DND-41 (cell line): ENCODE data around the gene ABCG1.
A peak's percentile ranks its signal among the peaks of the same experiment; 100 is the strongest.

ENCODE experiments used
- ATAC-seq: fragments of 200-7000 bp; cut with Tn5 transposase; 3 replicates; pipeline ENCODE4 v1.9.1; 2021; ENCODE audit warnings: low read depth; ENCODE audit not compliant: insufficient read depth
- DNase-seq: peaks from one replicate; pipeline ENCODE4 v3.0.0-alpha.2; 2020
- H2AFZ ChIP-seq: 2 replicates; pipeline ENCODE4 v1.6.0; 2012; ENCODE audit warnings: low read depth, low read length
- H3K27ac ChIP-seq: 2 replicates; pipeline ENCODE4 v1.5.1; 2012; ENCODE audit warnings: low read length, inconsistent platforms
- H3K27me3 ChIP-seq: fragments of 200-600 bp; sonication (generic); 2 replicates; pipeline ENCODE4 v1.6.0; 2012; ENCODE audit warnings: low read length, mild to moderate bottlenecking, inconsistent platforms; ENCODE audit not compliant: insufficient read depth, poor library complexity
- H3K36me3 ChIP-seq: 2 replicates; pipeline ENCODE4 v1.5.1; 2012; ENCODE audit warnings: low read length, inconsistent platforms; ENCODE audit not compliant: insufficient read depth
- H3K4me1 ChIP-seq: 2 replicates; pipeline ENCODE4 v1.5.1; 2012; ENCODE audit warnings: mild to moderate bottlenecking, low read length; ENCODE audit not compliant: insufficient read depth
- H3K4me2 ChIP-seq: 2 replicates; pipeline ENCODE4 v1.6.0; 2012; ENCODE audit warnings: mild to moderate bottlenecking, moderate library complexity, low read length, inconsistent platforms; ENCODE audit not compliant: insufficient read depth
- H3K4me3 ChIP-seq, 2 experiments: fragments of 200-600 bp in 1 of 2; shearing (Covaris generic) in 1 of 2; 2 replicates each; pipeline ENCODE4 v1.5.1; 2012 to 2016; ENCODE audit warnings: inconsistent platforms in 2 of 2, low read length in 2 of 2, mild to moderate bottlenecking in 2 of 2, low read depth in 1 of 2, moderate library complexity in 1 of 2
- H3K79me2 ChIP-seq: 2 replicates; pipeline ENCODE4 v1.6.0; 2012; ENCODE audit warnings: low read length, inconsistent platforms; ENCODE audit not compliant: insufficient read depth
- H3K9ac ChIP-seq: 2 replicates; pipeline ENCODE4 v1.6.0; 2012; ENCODE audit warnings: low read depth, mild to moderate bottlenecking, inconsistent platforms, low read length, moderate library complexity
- H3K9me3 ChIP-seq: 2 replicates; pipeline ENCODE4 v1.5.1; 2012; ENCODE audit warnings: low read length, moderate library complexity, mild to moderate bottlenecking, inconsistent platforms; ENCODE audit not compliant: insufficient read depth, severe bottlenecking
- H4K20me1 ChIP-seq: 2 replicates; pipeline ENCODE4 v1.6.0; 2012; ENCODE audit warnings: low read length; ENCODE audit not compliant: insufficient read depth
- CTCF ChIP-seq: IDR thresholded peaks from 2 replicates; pipeline ENCODE4 v1.5.1; 2012; ENCODE audit warnings: borderline replicate concordance, low read length, moderate library complexity, mild to moderate bottlenecking; ENCODE audit not compliant: poor library complexity, severe bottlenecking; ENCODE audit errors: extremely low read depth
- EZH2 ChIP-seq: IDR thresholded peaks from 3 replicates; pipeline ENCODE4 v1.6.1; 2012; ENCODE audit warnings: borderline replicate concordance, low read depth, mild to moderate bottlenecking, moderate library complexity, low read length, inconsistent platforms; ENCODE audit not compliant: severe bottlenecking

The ABCG1 gene

GRCh38 chr21:42238185-42238934, 19.4 kb downstream of the ABCG1 start:
- Histone ChIP-seq H3K27ac (peak overlapping the region; percentile 43), H3K9me3 (no peaks in the 10 kb centered on the region), H3K79me2 (peaks cover 80% of the 10 kb centered on the region), H3K4me1 (peaks cover 59% of the 10 kb centered on the region), H4K20me1 (peaks cover 8% of the 10 kb centered on the region; the same call in 1 of the 2 replicates), H3K27me3 (no peaks in the 10 kb centered on the region), H3K9ac (peak overlapping the region; percentile 23), H3K4me3 (no peak overlapping the region), H3K4me2 (peak overlapping the region; percentile 14; the same call in 1 of the 2 replicates), H2AFZ (no peak overlapping the region), H3K36me3 (no peaks in the 10 kb centered on the region; the same call in 1 of the 2 replicates)
- peak; percentile 24; the same call in 2 of the 3 replicates for ATAC-seq
- DNase-seq: peak; percentile 47
- no peak for TF ChIP-seq CTCF
- no peak for TF ChIP-seq EZH2

- Histone ChIP-seq H3K4me3 (no peak overlapping the region), H4K20me1 (peaks cover 8% of the 10 kb centered on the region; the same call in 1 of the 2 replicates), H3K4me2 (no peak overlapping the region), H3K79me2 (peaks cover 79% of the 10 kb centered on the region), H3K27ac (peak overlapping the region; percentile 6), H3K9ac (no peak overlapping the region), H3K9me3 (no peaks in the 10 kb centered on the region), H3K27me3 (no peaks in the 10 kb centered on the region), H2AFZ (no peak overlapping the region), H3K36me3 (no peaks in the 10 kb centered on the region; the same call in 1 of the 2 replicates), H3K4me1 (peaks cover 47% of the 10 kb centered on the region)
- DNase-seq (no peak), ATAC-seq (no peak)
- TF ChIP-seq EZH2 (no peak), CTCF (no peak)
Observed at GRCh38 chr21:42239556-42239955, 20.6 kb downstream of the ABCG1 start.

- H3K27me3 ChIP-seq: no peaks in the 10 kb centered on the region
- H3K9me3 ChIP-seq: no peaks in the 10 kb centered on the region
- no peak overlapping the region for H2AFZ ChIP-seq
- ATAC-seq (no peak; the same call in 2 of the 3 replicates), DNase-seq (no peak)
- H3K36me3 ChIP-seq: no peaks in the 10 kb centered on the region; the same call in 1 of the 2 replicates
- H3K4me2 ChIP-seq: no peak overlapping the region
- no peak overlapping the region for H3K9ac ChIP-seq
- peaks cover 8% of the 10 kb centered on the region; the same call in 1 of the 2 replicates for H4K20me1 ChIP-seq
- no peak overlapping the region for H3K4me3 ChIP-seq
- H3K27ac ChIP-seq: peak overlapping the region; percentile 47
- TF ChIP-seq EZH2 (no peak), CTCF (peak; percentile 54)
- peaks cover 81% of the 10 kb centered on the region for H3K79me2 ChIP-seq
- H3K4me1 ChIP-seq: peaks cover 43% of the 10 kb centered on the region
Observed at GRCh38 chr21:42239973-42240372, 21.0 kb downstream of the ABCG1 start.
